ENCODE measurements around the gene NCK2. TPM values are rescaled to one million over a fixed set of nuclear protein-coding genes. Genes with fewer than 3 reads are reported as not detected.

Gene NCK2
- total RNA-seq, 4 donors from 2014 or later: 46.0 to 62.6 (median 55.3) TPM

DNA sequence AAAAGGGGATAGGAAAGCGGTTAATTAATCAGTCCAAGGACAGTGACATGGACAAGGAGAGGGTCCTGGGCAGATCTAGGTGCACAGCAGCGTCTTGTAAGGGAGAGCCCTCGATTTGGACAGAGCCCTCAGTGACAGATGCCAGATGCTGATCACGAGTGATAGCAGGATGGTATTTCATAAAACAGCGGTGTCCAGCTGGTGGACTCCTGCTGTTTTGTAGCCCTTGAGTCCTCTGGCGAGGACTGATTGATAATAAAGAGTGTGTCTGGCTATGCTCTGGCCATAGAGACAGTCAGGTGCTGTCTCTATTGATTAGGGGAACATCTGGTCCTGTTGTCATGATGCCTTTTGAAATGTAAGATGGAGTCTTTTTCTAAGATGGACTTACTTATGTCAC is 180.7 kb downstream of the NCK2 start:
- no peak overlapping the region for H3K27ac ChIP-seq
- H3K4me1 ChIP-seq: peaks cover 0 to 9% of the 10 kb centered on the region in 2 donors
- H3K36me3 ChIP-seq: no peaks in the 10 kb centered on the region
- intact Hi-C loops (cut with DNase I): no loop called here
- WGBS, 2 donors: 87 to 93% methylated on average over 6 of the region's 6 CpGs
- TF ChIP-seq POLR2A (IDR thresholded peaks at IDR 0.05): no peak
- TF ChIP-seq, protein P1, sequence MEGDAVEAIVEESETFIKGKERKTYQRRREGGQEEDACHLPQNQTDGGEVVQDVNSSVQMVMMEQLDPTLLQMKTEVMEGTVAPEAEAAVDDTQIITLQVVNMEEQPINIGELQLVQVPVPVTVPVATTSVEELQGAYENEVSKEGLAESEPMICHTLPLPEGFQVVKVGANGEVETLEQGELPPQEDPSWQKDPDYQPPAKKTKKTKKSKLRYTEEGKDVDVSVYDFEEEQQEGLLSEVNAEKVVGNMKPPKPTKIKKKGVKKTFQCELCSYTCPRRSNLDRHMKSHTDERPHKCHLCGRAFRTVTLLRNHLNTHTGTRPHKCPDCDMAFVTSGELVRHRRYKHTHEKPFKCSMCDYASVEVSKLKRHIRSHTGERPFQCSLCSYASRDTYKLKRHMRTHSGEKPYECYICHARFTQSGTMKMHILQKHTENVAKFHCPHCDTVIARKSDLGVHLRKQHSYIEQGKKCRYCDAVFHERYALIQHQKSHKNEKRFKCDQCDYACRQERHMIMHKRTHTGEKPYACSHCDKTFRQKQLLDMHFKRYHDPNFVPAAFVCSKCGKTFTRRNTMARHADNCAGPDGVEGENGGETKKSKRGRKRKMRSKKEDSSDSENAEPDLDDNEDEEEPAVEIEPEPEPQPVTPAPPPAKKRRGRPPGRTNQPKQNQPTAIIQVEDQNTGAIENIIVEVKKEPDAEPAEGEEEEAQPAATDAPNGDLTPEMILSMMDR (IDR thresholded peaks at IDR 0.05): no peak
- no peaks in the 10 kb centered on the region for H3K9me3 ChIP-seq
- no peaks in the 10 kb centered on the region for H3K27me3 ChIP-seq
- no peak overlapping the region for H3K4me3 ChIP-seq (replicated peaks in 1 of 3)
- no peak for DNase-seq

DNA sequence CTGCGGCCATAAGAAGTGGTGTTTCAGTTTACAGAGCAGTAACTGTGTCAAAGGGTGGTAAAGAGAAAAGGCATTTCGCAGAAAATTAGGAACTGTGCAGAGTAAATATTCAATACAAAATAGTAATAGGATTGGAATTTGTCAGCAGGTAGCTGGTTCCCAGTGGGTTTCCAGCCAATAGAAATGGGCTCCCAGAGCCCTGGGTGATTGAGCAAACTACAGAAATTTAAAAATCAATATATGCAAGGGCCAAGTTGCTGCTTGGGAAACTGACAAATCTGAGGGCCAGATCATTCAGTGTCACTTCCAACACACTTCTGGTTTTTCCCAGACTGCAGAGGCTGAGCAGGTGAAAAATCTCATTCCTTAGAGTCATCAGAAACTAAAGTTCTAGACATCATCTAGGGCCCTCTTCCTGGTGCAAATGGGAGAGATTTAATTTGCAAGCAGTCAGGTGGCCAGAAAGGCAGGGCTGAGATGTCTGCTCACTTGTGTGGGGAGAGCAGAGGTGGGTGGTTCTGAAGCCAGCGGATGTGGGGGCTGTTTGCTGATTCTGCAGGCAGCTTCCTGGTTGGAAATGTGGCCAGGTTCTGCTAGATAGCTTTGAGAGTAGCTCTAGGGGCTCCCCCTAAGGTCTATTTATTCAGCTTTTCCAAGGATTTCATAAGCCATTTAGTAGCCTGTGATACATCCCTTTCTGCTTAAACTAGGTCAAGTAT is 182.4 kb downstream of the NCK2 start:
- no peaks in the 10 kb centered on the region for H3K36me3 ChIP-seq
- intact Hi-C loops (cut with DNase I): no loop called here
- no peak for TF ChIP-seq POLR2A (IDR thresholded peaks at IDR 0.05)
- TF ChIP-seq, protein P1 (IDR thresholded peaks at IDR 0.05): no peak
- peaks cover 0 to 9% of the 10 kb centered on the region in 2 donors for H3K4me1 ChIP-seq
- H3K27ac ChIP-seq: no peak overlapping the region
- 76 to 92% methylated on average over 3 of the region's 3 CpGs for WGBS, 2 donors
- H3K4me3 ChIP-seq (replicated peaks in 1 of 3): no peak overlapping the region
- H3K27me3 ChIP-seq: no peaks in the 10 kb centered on the region
- no peaks in the 10 kb centered on the region for H3K9me3 ChIP-seq
- peak; percentile 36 to 45 for DNase-seq

DNA sequence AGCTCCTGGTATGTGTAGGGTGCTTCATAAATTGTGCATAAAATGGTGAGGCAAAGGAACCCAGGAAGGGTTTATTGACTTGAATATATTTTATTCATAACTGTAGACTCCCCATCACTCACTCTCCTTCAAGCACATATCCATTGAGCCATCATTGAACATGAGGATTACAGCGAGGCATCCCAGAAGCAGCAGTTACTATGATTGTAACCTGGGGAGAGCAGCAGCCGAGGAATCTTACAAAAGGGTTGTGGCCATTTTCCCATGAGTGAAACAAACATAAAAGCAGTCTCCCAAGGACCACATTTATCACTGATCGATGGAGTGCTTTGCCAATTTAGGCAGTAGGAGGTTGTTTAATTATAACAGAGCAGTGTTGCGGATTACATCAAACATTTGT is 183.4 kb downstream of the NCK2 start:
- Histone ChIP-seq H3K27me3 (no peaks in the 10 kb centered on the region), H3K4me1 (peaks cover 0 to 9% of the 10 kb centered on the region in 2 donors), H3K27ac (no peak overlapping the region), H3K4me3 (replicated peaks in 1 of 3) (no peak overlapping the region), H3K9me3 (no peaks in the 10 kb centered on the region), H3K36me3 (no peaks in the 10 kb centered on the region)
- TF ChIP-seq, protein P1 (IDR thresholded peaks at IDR 0.05): no peak
- TF ChIP-seq POLR2A (IDR thresholded peaks at IDR 0.05): no peak
- intact Hi-C loops (cut with DNase I): no loop called here
- no peak for DNase-seq
- 94 to 95% methylated on average over 4 of the region's 4 CpGs for WGBS, 2 donors

DNA sequence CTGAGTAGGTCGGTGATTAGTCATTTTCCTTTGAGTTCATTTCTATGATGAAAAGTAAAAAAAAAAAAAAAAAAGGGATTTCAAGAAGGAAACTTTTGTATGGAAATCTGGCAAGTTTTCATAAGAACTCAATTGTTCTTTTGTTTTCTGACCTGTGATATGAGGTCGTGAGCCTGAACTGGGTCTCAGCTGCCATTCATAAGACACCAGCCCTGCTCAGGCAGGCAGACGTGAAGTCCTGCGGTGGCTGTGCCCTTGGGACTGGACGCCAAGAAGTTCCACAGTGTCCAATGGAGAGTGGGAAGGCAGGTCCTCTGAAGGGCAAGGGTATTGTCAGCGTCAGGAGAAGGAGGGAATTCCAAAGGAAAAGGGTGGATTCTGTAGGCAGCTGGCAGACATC is 183.9 kb downstream of the NCK2 start:
- WGBS, 2 donors: 77 to 88% methylated on average over 6 of the region's 6 CpGs
- DNase-seq: no peak
- no peak for TF ChIP-seq POLR2A (IDR thresholded peaks at IDR 0.05)
- TF ChIP-seq, protein P1 (IDR thresholded peaks at IDR 0.05): no peak
- H3K27me3 ChIP-seq: no peaks in the 10 kb centered on the region
- H3K27ac ChIP-seq: no peak overlapping the region
- intact Hi-C loops (cut with DNase I): no loop called here
- H3K9me3 ChIP-seq: no peaks in the 10 kb centered on the region
- H3K36me3 ChIP-seq: no peaks in the 10 kb centered on the region
- no peak overlapping the region for H3K4me3 ChIP-seq (replicated peaks in 1 of 3)
- peaks cover 0 to 9% of the 10 kb centered on the region in 2 donors for H3K4me1 ChIP-seq

DNA sequence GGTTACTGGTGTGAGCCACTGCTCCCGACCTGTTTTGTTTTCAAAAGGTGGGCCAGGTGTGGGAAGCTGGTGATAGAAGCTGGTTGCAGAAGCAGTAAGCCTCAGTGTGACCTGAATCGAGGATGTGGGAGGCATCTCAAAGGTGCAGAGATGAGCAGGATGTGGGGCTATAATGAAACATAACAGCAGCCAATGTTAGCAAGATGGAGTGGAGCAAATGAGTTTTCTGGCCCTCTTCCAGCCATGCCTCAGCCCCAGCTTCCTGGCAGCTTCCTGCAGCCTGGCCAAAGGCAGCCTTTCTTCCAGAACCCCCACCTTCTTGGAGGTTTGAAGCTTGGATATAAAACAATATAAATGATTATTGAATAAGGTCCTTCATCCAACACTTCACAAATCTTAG is 184.8 kb downstream of the NCK2 start:
- no peak overlapping the region for H3K27ac ChIP-seq
- peak; percentile 14 for DNase-seq
- peaks cover 3 to 13% of the 10 kb centered on the region in 2 donors for H3K4me1 ChIP-seq
- TF ChIP-seq, protein P1 (IDR thresholded peaks at IDR 0.05): no peak
- no peak for TF ChIP-seq POLR2A (IDR thresholded peaks at IDR 0.05)
- H3K4me3 ChIP-seq (replicated peaks in 1 of 3): no peak overlapping the region
- H3K9me3 ChIP-seq: no peaks in the 10 kb centered on the region
- no peaks in the 10 kb centered on the region for H3K36me3 ChIP-seq
- 63 to 73% methylated on average over 2 of the region's 2 CpGs for WGBS, 2 donors
- intact Hi-C loops (cut with DNase I): no loop called here
- no peaks in the 10 kb centered on the region for H3K27me3 ChIP-seq

Measured in thyroid gland (tissue), 4 donors.